Stimulated activated CD4-positive, alpha-beta T cell treated with anti-CD3 and anti-CD28 coated beads, Interleukin-12 subunit alpha, Interleukin-12 subunit beta, amount 100 ng/mL, for 4 hours (primary cell): Measurements from ENCODE around the gene CTSW.
"Not testable (repeated sequence)": the region's sequence is repeated elsewhere in the genome, so short reads cannot be mapped to it uniquely, and the experiment has no call there.

Source experiments
- DNase-seq: peaks from one replicate; pipeline ENCODE4 v3.0.0-alpha.2; 2020

Gene CTSW

DNA sequence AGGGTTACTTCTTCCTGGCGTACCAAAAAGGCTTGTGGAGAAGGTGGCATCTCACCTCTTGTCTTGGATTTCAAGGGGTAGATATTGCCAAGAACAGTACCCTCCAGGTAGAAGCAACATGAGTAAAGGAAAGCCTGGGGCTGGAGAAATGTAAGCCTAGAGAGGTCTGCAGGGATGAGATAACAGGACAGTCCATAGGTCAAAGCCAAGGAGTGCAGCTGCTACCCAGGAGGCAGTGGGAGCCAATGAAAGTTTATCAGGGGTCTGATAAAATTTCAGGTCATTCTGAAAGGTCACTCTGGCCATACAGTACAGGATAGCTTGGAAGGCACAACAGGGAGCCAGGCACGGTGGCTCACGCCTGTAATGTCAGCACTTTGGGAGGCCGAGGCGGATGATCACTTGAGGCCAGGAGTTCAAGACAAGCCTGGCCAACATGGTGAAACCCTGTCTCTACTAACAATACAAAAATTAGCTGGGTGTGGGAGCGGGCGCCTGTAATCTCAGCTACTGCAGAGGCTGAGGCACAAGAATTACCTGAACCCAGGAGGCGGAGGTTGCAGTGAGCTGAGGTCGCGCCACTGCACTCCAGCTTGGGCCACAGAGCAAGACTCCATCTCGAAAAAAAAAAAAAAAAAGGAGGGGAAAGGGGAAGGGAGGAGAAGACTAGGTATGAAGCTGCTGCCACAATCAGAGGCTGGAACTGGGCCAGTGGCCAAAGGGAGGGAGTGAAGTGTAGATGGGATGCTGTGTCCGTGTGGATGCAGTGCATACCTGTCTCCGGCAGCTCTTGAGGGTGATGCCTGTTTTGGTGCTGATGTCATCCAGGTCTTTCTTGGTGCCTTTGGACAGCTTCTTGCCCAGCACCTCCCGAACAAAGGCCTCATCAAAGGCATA, 7.4 kb downstream of the CTSW start:
- no peak for DNase-seq

GRCh38 chr11:65887723-65888162, 8.1 kb downstream of the CTSW start:
- no peak for DNase-seq

- DNase-seq: peak; percentile 94
Measured at GRCh38 chr11:65888163-65888814, 8.7 kb downstream of the CTSW start, which contains the start of gene FIBP. TSS of gene FIBP (minus strand) at chr11:65888471. CDS start at chr11:65888418, 53 bp downstream.

DNA sequence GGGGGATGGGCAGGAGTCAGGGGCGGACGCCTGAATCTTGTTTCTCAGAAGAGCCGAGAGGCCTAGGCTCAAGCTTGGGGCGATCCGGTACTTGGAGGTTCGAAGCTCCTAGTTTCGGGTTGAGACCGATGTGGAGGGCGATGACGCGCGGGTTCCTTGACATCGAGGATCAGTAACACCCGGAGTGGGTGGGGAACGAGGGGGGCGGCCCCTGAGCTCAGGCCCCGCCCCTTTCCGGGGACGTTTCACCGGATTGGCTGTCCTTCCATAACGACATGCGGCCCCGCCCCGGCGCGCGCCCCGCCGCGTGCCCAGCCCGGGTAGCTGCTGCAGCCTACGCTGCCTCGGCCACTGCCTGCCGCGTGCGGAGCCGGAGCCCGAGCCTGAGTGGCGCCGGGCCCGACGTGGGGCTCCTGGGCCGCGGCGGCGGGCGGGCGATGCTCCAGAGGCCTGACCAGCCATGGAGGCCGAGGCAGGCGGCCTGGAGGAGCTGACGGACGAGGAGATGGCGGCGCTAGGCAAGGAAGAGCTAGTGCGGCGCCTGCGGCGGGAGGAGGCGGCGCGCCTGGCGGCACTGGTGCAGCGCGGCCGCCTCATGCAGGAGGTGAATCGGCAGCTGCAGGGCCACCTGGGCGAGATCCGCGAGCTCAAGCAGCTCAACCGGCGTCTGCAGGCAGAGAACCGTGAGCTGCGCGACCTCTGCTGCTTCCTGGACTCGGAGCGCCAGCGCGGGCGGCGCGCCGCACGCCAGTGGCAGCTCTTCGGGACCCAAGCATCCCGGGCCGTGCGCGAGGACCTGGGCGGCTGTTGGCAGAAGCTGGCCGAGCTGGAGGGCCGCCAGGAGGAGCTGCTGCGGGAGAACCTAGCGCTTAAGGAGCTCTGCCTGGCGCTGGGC, 10.9 kb downstream of the CTSW start, which contains the start of gene CCDC85B:
Gene CCDC85B (plus strand): TSS at position 350 of the 895 bp plus-strand sequence. CDS start 111 bp downstream, at position 461.
- peak; percentile 99 for DNase-seq

DNA sequence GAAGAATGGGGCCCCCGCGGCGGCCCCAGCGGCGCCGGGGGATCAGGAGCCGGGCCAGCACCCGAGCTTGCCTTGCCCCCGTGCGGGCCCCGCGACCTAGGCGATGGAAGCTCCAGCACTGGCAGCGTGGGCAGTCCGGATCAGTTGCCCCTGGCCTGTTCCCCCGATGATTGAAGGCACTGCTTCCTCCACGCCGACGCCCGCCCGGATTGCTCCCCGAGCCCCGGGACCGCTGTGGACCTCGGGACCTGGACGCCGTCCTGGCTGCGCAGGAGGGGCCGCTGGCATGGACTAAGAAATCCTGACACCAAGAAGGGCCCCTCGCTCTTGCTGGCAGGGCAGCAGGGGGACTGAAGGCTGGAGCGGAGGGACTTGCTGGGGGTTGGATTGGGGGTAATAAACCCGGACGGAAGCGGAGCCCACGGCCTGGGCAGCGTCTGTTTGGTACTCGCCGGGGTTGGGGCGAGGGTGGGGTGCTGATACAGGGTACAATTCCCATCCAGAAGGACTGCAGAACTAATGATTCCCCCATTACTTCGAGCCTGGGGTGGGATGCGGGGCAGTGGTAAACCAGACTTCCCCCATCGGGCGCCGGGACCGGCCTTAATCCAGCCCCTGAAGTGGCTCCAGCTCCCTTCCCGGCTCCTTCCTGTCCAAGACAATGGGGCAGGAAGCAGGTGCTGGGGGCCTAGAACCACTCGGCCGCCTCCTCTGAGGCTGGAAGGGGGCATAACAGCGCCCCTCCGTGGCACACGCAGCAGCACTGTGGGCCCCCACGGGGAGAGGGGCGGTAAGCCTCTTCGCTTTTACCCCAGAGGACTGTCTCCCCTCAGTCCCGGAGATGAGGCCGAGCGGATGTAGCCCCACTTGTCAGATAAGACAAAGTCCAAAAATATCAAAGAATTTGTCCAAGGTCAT, 11.8 kb downstream of the CTSW start:
- DNase-seq: peak; percentile 38

DNA sequence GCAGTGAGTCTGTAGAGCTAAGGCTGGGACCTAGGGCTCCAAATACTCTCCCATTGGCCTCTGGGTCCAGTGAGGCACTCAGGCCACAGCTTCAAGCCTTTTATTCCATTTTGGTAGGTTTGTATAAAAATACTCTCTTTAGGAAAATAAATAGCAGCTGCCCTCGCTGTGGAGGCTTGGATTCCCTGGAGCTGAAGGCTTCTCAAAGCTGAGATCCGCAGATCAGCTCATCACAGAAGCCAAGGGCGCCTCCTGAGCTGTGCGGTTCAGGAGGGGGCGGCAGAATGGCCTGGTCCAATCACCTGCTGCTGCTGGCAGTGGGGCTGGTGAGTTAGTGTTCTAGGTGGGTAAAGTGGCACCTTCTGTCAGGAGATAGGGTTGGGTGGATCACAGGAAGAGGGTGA, 12.5 kb downstream of the CTSW start:
- not testable (repeated sequence) for DNase-seq

- DNase-seq: no peak
Measured at GRCh38 chr11:65892661-65893317, 13.2 kb downstream of the CTSW start.

- DNase-seq: no peak
Measured at GRCh38 chr11:65894034-65894591, 14.5 kb downstream of the CTSW start.

DNA sequence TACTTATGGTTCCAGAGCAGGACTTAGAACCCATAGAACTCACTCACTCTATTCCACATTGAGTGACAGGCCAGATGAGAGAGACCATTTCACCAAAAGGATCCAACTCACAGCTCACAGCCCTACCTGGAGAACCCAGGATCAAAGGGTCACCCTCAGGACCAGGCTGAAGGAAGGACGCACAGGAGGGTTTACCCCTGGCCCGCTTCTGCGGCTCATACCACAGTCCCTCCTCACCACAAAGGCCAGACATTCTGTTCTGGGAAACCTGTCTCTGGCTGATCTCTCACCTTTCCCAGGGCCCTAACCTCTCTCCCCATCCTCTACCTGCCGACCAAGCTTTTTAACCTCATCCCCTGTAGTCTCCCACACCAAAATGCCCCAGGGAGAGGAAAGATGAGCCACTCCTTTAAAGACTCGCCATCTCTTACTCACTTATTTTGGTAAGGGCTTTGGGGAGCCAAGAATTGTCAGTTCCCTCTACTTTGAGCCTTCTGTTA, 15.9 kb downstream of the CTSW start:
- DNase-seq: no peak

DNA sequence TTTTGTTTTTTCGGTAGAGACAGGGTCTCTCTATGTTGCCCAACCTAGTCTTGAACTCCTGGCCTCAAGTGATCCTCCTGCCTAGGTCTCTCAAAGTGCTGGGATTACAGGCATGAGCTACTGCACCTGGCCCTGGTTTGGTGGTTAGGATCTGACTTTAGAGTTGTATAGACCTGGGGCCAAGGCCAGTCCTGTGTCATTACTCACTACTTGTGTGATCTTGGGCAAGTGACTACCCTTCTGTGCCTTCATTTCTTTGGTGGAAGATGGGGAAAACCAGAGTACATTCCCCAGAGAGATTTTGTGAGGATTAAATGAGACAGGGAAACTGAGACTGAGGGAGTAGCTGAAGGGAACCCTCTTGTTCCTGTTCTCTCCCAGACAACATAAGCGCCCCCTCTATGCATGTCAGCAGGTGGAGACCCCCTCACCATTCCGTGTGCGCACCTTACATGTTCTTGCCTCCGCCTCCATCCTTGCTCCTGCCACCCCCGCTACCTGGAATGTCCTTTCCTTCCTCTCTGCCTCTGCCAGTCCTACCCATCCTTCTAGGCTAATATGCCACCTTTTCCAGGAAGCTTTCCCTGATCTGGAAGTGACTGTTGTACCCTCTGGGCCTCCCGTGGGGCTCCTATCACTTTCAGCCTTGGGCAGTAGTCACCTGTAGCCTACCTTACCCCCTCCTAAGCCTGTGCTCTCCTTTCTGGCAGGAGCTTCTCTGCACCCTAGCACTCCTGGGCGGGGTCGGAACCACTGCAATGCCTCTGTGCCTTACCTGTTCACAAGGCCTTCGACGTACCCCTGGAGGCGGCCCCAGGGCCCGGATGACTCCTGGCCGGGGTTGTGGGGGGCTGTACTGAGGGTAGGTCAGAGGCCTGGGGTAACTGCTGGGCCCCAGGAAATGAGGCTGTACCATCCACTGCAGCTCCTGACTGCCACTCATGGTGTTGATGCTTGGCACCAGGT, 16.7 kb downstream of the CTSW start:
- no peak for DNase-seq

DNA sequence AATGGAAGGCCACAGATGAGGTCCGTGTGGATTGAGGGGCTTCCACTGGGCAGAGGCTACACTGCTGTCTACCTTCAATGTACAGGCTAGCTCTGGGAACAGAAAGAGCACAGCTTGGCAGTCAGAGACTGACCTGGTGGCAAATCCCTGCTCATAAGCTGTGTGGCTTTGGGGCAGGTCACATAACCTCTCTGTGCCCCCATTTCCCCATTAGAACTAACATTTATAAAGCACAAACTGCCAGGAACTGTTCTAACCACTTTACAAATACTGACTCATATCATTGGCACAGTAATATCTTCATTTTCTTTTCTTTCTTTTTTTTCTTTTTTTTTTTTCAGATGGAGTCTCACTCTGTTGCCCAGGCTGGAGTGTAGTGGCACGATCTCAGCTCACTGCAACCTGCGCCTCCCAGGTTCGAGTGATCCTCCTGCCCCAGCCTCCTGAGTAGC, 17.4 kb downstream of the CTSW start:
- no peak for DNase-seq

DNA sequence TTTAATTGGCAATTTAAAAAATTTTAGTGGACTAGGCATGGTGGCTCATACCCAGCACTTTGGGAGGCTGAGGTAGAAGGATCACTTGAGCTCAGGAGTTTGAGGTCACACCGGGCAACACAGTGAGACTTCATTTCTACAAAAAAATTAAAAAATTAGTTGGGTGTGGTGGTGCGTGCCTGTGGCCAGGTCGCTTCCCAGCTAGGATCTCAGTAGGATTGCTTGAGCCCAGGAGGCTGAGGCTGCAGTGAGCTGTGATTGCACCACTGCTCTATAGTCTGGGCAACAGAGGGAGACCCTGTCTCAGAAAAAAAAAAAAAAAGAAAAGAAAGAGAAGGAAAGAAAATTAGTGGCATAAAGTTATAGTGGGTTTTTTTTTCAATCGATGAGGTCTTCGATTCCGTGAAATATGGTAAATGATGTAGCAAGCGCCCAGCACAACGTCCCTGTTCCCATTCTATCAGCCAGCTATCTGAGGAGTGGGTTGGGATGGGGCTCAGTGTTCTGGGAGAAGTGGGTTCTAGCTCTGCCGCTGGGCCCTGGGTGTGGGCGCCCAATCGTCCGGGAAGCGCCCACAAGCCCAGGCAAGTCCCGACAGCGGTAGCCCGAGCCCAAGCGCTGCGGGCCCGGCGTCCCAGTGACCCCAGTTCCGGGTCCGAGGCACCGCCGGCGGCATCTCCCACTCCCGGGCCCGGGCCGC, 19.2 kb downstream of the CTSW start:
- no peak for DNase-seq

DNA sequence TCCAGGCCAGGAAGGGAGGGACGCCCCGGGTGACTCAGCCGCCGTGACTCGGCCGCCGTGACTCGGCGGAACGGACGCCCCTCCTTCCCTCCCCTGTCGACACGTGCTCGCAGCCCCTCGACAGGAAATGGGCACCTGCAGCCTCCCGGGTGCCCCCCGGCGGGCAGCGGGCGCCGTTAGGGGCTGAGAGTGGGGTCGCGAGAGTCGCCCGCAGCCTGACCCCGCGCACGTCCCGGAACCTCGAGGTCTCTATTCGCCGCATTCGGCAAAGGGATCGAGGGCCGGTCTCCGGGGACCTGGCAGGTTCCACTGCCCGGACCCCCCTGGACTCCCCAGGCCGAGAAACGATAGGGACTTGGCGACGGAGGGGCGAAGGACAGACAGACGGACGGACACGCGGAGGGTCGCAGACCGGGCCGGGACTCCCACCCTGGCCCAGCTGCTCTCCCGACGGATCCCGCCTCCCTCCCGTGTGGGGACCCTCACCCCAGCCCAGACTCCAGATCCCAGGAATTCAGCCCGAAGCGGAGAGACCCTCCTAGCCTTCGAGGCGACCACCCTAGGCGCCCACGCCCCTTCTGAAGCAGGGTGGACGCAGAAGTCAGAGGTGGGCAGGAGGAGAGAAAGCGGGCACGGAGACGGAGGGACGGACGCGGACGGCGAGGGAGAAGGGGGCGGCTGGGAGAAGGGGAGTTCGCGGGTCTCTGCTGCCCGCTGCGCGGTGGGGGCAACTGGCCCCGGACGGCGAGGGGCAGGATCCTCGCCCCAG, 19.9 kb downstream of the CTSW start:
- DNase-seq: peak; percentile 78

GRCh38 chr11:65900125-65900898, 20.7 kb downstream of the CTSW start, which contains the start of gene FOSL1:
TSS of gene FOSL1 (minus strand) at chr11:65900388. CDS start at chr11:65900339, 49 bp downstream.
- DNase-seq: peak; percentile 94

DNA sequence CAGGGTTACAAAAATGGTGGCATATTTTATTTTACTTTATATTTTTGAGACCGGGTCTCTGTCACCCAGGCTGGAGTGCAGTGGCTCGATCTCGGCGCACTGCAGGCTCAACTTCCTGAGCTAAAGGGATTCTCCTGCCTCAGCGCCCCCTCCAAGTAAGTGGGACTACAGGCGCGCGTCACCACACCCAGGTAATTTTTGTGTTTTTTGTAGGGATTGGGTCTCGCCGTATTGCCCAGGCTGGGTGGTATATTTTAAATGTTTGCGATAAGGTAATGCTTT, 21.2 kb downstream of the CTSW start:
- DNase-seq: no peak

DNA sequence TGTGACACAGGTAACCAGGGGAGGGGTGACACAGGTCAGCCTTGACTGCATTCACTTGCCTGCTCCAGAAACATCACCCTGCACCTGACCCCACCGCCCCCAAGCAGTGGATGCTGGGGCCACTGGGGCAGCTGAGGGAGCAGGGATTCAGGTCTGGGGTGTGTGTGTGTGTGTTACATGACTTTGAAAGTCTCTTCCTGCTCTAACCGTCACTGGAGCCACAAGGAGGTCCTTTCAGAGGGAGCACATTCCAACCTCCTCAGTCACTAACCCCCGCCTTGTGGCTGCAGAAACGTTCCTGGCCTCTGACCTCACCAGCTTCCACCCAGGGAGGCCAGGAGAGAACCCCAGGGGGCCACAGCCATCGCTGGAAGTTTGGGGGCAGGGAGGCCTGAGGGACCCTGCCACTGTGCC, 23.4 kb downstream of the CTSW start:
- no peak for DNase-seq

DNA sequence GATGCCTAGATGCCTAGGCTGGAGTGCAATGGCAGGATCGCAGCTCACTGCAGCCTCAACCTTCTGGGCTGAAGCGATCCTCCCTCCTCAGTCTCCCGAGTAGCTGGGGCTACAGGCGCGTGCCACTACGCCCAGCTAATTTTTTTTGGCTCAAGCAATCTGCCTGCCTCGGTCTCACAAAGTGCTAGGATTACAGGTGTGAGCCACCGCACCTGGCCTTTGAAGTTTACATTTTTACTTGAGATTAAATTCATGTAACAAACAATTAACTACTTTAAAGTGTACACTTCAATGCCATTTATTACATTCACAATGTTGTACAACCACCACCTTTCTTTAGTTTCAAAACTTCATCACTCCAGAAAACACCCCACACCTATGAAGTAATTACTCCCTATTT, 24.1 kb downstream of the CTSW start:
- DNase-seq: no peak
